GM18861 (cell line): ENCODE measurements around the gene ECT2.
A peak's percentile ranks its signal among the peaks of the same experiment; 100 is the strongest.
"Not testable (repeated sequence)": the region's sequence is repeated elsewhere in the genome, so short reads cannot be mapped to it uniquely, and the experiment has no call there.

Experiments used
- ATAC-seq: cut with Tn5 transposase; IDR thresholded peaks from one replicate; pipeline ENCODE4 v1.9.1; 2021; ENCODE audit not compliant: unreplicated experiment

Gene ECT2

GRCh38 chr3:172808969-172809546, 58.5 kb downstream of the ECT2 start:
- ATAC-seq: peak; percentile 57

GRCh38 chr3:172811099-172811498, 60.6 kb downstream of the ECT2 start:
- ATAC-seq: no peak

DNA sequence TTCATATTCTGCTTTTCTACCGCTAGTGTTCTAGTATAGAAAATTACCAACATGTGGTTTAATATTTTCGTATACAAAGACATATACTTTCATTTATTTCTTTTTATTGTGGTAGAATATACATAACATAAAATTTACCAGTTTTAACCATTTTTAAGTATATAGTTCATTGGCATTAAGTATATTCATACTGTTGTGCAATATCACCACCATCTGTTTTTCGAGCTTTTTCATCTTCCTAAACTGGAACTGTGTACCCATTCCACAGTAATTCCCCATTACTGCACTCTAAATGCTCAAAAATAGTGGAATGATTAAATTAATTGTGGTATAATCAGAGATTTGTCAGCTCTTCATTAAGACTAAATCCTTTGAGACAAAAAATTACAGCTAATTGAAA, 62.9 kb downstream of the ECT2 start:
- no peak for ATAC-seq

GRCh38 chr3:172814738-172815137, 64.2 kb downstream of the ECT2 start:
- ATAC-seq: no peak

GRCh38 chr3:172815857-172816256, 65.3 kb downstream of the ECT2 start:
- ATAC-seq: no peak

DNA sequence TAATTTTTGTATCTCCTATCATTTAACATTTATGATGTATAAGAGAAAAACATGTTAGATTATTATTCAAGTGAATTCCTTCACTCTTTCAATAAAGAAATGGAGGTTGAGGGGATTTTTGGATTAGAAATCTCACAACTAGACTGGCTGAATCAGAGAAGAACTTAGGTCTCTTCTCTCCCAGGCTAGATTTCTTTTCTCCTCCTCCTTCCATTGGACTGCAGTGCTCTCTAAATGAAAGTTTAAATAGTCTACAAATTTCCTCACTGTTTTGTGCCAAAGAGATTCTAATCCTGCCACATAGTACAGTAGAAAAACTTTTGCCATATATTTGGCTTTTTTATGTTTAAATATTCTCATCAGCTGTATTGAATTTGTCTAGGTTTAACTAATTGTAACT, 65.8 kb downstream of the ECT2 start:
- no peak for ATAC-seq

DNA sequence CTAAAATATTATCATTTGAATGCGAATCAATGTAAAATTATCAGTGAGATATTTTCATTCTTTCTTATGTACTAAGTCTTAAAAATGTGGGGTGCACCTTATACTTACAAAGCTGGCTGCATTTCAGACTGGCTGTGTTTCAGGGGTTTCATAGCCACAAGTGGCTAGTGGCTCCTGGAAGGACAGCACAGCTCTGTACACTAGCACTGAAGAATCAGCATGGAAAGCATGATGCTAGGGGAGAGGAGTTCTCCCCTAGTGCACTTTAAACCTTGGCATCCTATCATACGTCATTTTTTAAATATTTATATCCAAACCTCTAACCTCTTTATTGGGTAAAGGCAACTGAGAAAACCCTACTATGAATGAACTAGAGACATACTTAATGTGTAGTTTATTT, 66.4 kb downstream of the ECT2 start:
- no peak for ATAC-seq

- no peak for ATAC-seq
These were observed 70.0 kb downstream of the ECT2 start for GRCh38 chr3:172820492-172820891.

DNA sequence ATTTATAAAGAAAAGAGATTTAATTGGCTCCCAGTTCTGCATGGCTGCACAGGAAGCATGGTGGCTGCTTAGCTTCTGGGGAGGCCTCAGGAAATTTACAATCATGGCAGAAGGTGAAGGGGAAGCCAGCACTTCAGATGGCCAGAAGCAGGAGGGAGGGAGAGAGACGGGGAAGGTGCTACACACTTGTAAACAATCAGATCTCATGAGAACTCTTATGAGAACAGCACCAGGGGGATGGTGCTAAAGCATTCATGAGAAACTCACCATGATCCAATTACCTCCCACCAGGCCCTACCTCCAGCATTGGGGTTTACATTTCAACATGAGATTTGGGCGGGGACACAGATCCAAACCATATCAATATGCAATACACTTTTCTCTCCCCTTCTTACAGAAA, 73.7 kb downstream of the ECT2 start:
- ATAC-seq: no peak

DNA sequence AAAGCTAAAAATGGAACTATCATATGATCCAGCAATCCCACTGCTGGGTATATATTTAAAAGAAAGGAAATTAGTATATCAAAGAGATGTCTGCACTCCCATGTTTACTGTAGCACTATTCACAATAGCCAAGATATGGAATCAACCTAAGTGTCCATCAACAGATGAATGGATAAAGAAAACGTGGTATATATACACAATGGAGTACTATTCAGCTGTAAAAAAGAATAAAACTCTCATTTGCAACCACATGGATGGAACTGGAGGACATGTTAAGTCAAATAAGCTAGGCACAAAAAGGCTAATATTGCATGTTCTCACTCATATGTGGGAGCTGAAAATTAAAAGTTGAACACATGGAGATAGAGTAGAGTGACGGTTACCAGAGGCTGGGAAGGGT, 76.7 kb downstream of the ECT2 start:
- not testable (repeated sequence) for ATAC-seq

DNA sequence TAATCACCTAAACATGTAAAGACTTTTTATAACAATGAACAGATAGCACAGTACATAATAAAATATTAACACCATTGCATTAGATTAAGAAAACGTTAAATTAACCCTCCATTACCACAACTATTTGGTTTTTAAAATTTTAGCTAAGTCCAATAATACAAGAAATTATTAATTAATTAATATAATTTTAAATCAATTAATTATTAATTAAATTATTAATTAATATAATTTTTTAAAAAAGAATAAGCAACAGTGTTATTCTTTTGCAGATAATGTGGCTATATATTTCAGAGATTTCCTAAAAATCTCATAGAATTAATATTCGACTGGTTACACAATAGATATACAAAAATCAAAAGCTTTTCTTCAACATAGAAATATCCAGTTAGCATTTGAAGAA, 82.5 kb downstream of the ECT2 start:
- no peak for ATAC-seq

- peak; percentile 69 for ATAC-seq
These were observed 86.0 kb downstream of the ECT2 start for GRCh38 chr3:172836390-172836997.

- no peak for ATAC-seq
These were observed 89.2 kb downstream of the ECT2 start for GRCh38 chr3:172839679-172840078.

DNA sequence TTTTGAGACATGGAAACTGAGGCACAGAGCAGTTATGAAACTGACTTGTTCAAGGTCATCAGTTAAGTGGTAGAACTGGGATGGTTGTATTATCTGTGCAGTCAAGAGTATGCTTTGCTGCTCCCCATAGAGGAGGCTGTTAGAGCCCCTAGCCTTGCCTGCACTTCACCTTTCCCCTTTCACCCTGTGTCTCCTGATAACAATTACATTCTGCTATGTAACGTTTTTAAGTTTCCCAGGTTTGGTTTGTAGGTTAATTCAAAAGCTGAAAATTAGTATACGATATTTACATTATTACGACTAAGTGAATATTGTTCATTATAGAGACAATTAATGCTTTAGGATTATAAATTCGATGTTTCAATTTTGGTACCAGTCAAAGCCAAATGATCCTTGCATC, 89.9 kb downstream of the ECT2 start:
- no peak for ATAC-seq

DNA sequence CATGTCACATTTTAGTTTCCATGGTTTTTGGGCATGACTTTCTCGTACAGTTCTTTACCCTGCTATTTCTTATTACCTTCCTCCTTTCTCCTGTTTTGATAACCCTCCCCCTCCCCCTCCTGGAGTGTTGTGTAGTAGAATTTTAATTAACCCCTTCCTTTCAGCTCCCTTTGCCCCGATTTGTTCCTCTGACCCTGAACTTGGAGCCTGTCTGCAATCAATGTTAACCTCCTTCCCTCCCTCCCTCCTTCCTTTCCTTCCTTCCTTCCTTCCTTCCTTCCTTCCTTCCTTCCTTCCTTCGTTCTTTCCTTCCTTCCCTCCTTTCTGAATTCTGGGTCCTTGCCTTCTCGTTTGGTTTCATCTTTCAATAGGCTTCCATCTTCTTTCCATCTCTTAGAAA, 90.4 kb downstream of the ECT2 start:
- ATAC-seq: no peak

DNA sequence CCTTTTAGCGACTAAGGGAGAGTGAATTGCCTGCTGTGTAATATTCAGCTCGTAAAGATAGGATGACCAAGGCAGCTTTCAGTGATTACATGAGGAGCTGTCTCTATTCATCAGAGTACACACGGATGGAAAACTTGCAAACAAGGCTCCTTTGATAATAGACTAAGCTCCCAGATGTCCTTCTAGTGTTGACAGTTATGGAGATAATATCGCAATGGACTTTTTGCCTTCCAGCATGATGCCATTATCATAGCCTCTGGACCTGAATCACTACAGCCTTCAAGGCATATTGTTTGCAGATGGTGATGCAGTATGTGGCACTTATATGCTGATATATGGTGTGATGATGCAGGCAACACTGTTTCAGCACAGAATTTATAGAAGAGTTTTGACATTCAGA, 93.9 kb downstream of the ECT2 start:
- no peak for ATAC-seq

DNA sequence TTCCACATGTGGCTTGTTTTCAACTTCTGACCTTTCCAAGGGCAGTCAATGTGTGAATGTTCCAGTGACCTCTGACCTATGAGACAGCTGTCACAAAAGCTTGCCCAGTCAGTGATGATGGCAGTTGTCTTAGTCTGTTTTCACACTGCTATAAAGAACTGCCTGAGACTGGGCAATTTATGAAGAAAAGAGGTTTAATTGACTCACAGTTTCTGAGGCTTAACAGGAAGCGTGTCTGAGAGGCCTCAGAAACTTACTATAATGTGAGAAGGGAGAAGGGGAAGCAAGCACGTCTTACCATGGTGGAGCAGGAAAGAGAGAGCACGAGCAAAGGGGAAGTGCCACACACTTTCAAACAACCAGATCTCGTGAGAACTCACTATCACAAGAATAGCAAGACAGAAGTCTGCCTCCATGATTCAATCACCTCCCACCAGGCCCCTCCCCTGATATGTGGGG, 95.6 kb downstream of the ECT2 start:
- peak; percentile 54 for ATAC-seq

DNA sequence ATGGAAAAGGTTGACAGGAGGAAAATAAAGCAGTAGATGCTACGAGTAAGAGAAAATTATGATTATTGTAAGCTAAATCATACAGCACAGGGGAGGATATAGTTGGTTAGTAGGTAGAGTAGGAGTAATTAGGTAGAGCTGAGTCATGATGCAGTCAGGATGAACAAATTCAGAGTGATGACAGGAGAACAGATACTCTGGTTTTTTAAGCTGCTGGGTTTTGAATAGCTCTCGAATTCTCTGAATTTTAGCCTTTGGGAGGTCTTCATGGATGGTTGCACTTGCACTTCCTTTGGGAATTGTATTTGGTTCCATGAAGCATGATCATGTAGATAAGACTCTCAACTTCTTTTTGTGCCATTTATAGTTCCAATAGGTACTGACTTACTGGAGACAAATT, 96.2 kb downstream of the ECT2 start:
- no peak for ATAC-seq

DNA sequence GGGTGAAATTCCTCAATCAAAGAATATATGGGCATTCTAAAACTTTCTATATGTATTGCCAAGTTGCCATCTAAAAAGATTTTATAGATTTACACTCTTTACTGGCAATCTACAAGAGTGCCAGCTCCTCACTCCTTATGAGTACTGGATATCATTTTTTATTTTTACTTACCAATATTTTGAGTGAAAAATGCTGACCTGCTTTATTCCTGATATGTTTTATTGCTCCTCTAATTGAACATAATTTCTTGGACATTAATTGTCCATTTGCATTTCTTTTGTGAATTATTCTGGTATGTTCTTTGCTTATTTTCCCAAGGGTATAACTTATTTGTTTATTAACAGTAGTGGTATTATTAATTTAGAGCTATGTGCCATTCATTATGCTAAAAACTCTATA, 96.8 kb downstream of the ECT2 start:
- ATAC-seq: no peak

- no peak for ATAC-seq
These were observed 98.4 kb downstream of the ECT2 start for GRCh38 chr3:172848910-172849309.

DNA sequence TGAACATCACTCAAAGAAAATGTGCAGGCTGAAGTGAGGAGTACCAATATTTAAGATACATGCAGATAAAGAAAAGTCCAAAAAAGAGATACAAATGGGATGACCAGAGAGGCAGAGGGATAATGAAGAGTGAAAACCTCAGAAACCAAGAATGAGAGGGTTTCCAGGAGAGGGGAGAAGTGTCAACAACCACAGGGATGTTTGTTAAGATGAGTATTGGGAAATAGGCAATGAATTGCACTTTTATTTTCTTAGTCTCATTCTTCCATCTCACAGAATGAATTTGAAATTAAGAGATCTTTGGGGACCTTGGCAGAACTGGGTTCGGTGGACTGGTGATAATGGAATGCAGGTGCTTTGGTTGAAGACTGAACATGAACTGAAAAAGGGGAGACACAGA, 102.5 kb downstream of the ECT2 start:
- no peak for ATAC-seq

- no peak for ATAC-seq
These were observed 103.6 kb downstream of the ECT2 start for GRCh38 chr3:172853921-172854666.
